ENCODE measurements around the gene TRAPPC11. TPM values are rescaled to one million over a fixed set of nuclear protein-coding genes. Genes with fewer than 3 reads are reported as not detected.
A peak's percentile ranks its signal among the peaks of the same experiment; 100 is the strongest.

The TRAPPC11 gene
- total and polyA plus RNA-seq, 9 of the 15 experiments (the other 6 are each of a cell fraction or from before 2014, with no cell fraction given), result 11.6 to 49.0 (median 28.7) TPM

- TF ChIP-seq ZNF24 (IDR thresholded peaks at IDR 0.05), result no peak
- TF ChIP-seq PATZ1 (CRISPR knock-in tag; IDR thresholded peaks at IDR 0.05; ENCODE audit: borderline replicate concordance), result no peak
- peak; percentile 60; the same call in 1 of the 2 replicates for TF ChIP-seq TFAP4 (CRISPR knock-in tag; IDR thresholded peaks at IDR 0.05; ENCODE audit: borderline replicate concordance)
- TF ChIP-seq RBFOX2 (IDR thresholded peaks at IDR 0.05; ENCODE audit: low read depth, low read length), result peak; percentile 91
- TF ChIP-seq, protein P1, sequence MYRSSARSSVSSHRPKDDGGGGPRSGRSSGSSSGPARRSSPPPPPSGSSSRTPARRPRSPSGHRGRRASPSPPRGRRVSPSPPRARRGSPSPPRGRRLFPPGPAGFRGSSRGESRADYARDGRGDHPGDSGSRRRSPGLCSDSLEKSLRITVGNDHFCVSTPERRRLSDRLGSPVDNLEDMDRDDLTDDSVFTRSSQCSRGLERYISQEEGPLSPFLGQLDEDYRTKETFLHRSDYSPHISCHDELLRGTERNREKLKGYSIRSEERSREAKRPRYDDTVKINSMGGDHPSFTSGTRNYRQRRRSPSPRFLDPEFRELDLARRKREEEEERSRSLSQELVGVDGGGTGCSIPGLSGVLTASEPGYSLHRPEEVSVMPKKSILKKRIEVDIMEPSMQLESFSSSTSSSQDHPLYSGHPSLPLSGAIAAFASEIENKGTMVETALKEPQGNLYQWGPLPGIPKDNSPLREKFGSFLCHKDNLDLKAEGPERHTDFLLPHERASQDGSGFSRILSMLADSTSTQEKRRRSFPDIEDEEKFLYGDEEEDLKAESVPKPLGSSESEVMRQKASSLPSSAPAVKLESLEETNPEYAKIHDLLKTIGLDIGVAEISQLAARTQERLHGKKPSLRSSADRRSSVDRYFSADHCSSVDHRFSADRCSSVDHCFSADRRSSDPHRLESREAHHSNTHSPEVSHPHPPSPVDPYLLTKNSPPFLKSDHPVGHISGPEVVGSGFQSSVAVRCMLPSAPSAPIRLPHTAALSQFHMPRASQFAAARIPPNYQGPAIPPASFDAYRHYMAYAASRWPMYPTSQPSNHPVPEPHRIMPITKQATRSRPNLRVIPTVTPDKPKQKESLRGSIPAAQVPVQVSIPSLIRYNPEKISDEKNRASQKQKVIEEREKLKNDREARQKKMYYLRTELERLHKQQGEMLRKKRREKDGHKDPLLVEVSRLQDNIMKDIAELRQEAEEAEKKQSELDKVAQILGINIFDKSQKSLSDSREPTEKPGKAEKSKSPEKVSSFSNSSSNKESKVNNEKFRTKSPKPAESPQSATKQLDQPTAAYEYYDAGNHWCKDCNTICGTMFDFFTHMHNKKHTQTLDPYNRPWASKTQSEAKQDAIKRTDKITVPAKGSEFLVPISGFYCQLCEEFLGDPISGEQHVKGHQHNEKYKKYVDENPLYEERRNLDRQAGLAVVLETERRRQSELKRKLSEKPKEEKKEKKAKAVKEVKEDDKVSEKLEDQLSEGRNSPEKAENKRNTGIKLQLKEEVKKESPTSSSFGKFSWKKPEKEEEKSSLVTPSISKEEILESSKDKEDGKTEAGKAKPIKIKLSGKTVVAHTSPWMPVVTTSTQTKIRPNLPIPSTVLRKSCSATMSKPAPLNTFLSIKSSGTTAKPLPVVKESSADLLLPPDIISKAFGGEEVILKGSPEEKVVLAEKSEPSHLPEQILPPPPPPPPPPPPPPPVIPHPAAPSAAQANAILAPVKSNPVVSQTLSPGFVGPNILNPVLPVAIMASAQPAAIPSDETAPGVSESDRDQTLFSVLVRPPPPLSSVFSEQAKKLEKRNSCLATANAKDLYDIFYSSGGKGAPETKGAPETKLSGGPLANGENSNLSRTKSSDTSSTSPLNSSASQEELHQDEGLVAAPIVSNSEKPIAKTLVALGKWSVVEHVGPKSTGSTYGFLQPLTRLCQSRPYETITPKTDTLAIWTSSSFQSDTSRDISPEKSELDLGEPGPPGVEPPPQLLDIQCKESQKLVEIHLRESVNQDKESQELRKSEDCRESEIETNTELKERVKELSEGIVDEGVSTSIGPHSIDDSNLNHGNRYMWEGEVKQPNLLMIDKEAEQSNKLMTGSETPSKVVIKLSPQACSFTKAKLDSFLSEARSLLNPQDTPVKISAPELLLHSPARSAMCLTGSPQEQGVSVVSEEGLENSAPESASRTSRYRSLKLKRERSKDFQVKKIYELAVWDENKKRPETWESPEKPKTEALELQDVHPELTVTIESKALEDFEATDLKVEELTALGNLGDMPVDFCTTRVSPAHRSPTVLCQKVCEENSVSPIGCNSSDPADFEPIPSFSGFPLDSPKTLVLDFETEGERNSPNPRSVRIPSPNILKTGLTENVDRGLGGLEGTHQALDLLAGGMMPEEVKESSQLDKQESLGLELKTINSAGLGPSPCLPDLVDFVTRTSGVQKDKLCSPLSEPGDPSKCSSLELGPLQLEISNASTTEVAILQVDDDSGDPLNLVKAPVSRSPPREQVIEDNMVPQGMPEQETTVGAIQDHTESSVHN (IDR thresholded peaks at IDR 0.05; ENCODE audit: borderline replicate concordance in 1 of 2, low read depth in 1 of 2), result no peak
- TF ChIP-seq ZBTB11 (CRISPR knock-in tag; IDR thresholded peaks at IDR 0.05), result no peak
- TF ChIP-seq CTCF (IDR thresholded peaks at IDR 0.05 in 2 of 3, conservative IDR thresholded peaks at IDR 0.05 in 1 of 3; ENCODE audit: insufficient read depth in 2 of 3, low read depth in 1 of 3, low read length in 3 of 3), result 0 out of 6 replicates have a peak, but pooled peaks of 1 of the 3 experiments have one; percentile 5
These were observed at the start of gene TRAPPC11, which contains the start of gene RWDD4 (continued) for GRCh38 chr4:183659029-183659871.
